Left lung (tissue), 10 donors: ENCODE data around the gene ITGB6. TPM values are rescaled to one million over a fixed set of nuclear protein-coding genes. Genes with fewer than 3 reads are reported as not detected.
"Not testable (repeated sequence)": the region's sequence is repeated elsewhere in the genome, so short reads cannot be mapped to it uniquely, and the experiment has no call there.

ENCODE experiments used
- ATAC-seq: fragments of 200-7000 bp; cut with Tn5 transposase; one replicate; pipeline ENCODE4 v1.9.1; 2020; ENCODE audit warnings: moderate library complexity
- DNase-seq, 4 donors: peaks; one replicate each; pipeline ENCODE4 v3.0.0-alpha.2; 2013 to 2020
- H3K27ac ChIP-seq, 2 donors: fragments of 200-600 bp; sonication (generic) in 1 of 2; one replicate each; pipeline versions ENCODE4 v1.5.0 to v1.8.0; 2020 to 2021
- H3K27me3 ChIP-seq, 2 donors: fragments of 200-600 bp; sonication (generic) in 1 of 2; one replicate each; pipeline versions ENCODE4 v1.5.0 to v1.8.0; 2020 to 2021
- H3K36me3 ChIP-seq, 2 donors: fragments of 200-600 bp; sonication (generic) in 1 of 2; one replicate each; pipeline versions ENCODE4 v1.5.0 to v1.8.0; 2020 to 2021
- H3K4me1 ChIP-seq, 2 donors: fragments of 200-600 bp; one replicate each; pipeline ENCODE4 v1.8.0; 2021
- H3K4me3 ChIP-seq, 2 donors: fragments of 200-600 bp; sonication (generic) in 1 of 2; one replicate each; pipeline versions ENCODE4 v1.5.0 to v1.8.0; 2020 to 2021; ENCODE audit warnings: mild to moderate bottlenecking in 1 of 2
- H3K9me3 ChIP-seq, 2 donors: fragments of 200-600 bp; sonication (generic) in 1 of 2; one replicate each; pipeline versions ENCODE4 v1.5.0 to v1.8.0; 2020 to 2021
- CTCF ChIP-seq, 2 donors: fragments of 200-600 bp; sonication (generic) in 1 of 2; IDR thresholded peaks; one replicate each; pipeline versions ENCODE4 v1.5.0 to v1.8.0; 2021; ENCODE audit warnings: antibody characterized with exemption in 2 of 2
- intact Hi-C, 2 donors: fragments of 100-400 bp; cut with DNase I; formaldehyde crosslinking; loops; one replicate each; pipeline versions ENCODE4 v1.11.2 to v1.14.2; 2022
- polyA plus RNA-seq, 6 donors: library from polyadenylated mRNA; unstranded; fragments of 120-200 nt; gene quantifications; one replicate each; pipeline ENCODE4 v1.2.1, GENCODE V29; 2013; ENCODE audit not compliant: insufficient read length in 6 of 6
- total RNA-seq, 2 donors: library from RNA; stranded (reverse); fragmentation: NEBNext Ultra II Directional; extraction: Animal tissue kit (Norgen Biotek cat#: 25700); gene quantifications; one replicate each; pipeline ENCODE4 v1.2.1, GENCODE V29; 2021
- donor health status: DM: no; HTN: yes; CAD: no.
- donor health status: DM: no; HTN: no; CAD: no.

The ITGB6 gene
- total and polyA plus RNA-seq, 8 donors: 4.4 to 227 (median 8.5) TPM

- Histone ChIP-seq H3K4me1 (no peaks in the 10 kb centered on the region), H3K36me3 (peaks cover 0 to 10% of the 10 kb centered on the region in 2 donors), H3K27ac (no peak overlapping the region), H3K4me3 (no peak overlapping the region), H3K9me3 (no peaks in the 10 kb centered on the region), H3K27me3 (no peaks in the 10 kb centered on the region)
- TF ChIP-seq CTCF (IDR thresholded peaks at IDR 0.05): no peak
- intact Hi-C loops: no loop called here
- ATAC-seq: peak; percentile 25
- DNase-seq: no peak
Observed at GRCh38 chr2:160124571-160124970, 75.5 kb downstream of the ITGB6 start.

- intact Hi-C loops: loop anchor here in 1 of 2 donors (5.0 kb wide), 1 partner anchor 878 kb away; no protein-coding TSS in a partner anchor
- not testable (repeated sequence) for H3K4me1 ChIP-seq
Observed at GRCh38 chr2:160114721-160115120, 85.4 kb downstream of the ITGB6 start.

GRCh38 chr2:160114020-160114419, 86.1 kb downstream of the ITGB6 start:
- intact Hi-C loops: loop anchor here in 1 of 2 donors (5.0 kb wide), 1 partner anchor 878 kb away; no protein-coding TSS in a partner anchor
- no peak overlapping the region for H3K4me3 ChIP-seq
- no peaks in the 10 kb centered on the region for H3K27me3 ChIP-seq
- H3K9me3 ChIP-seq: no peaks in the 10 kb centered on the region
- ATAC-seq (no peak), DNase-seq (no peak)
- no peaks in the 10 kb centered on the region for H3K4me1 ChIP-seq
- H3K27ac ChIP-seq: no peak overlapping the region
- TF ChIP-seq CTCF (IDR thresholded peaks at IDR 0.05): no peak
- H3K36me3 ChIP-seq: no peaks in the 10 kb centered on the region

More at GRCh38 chr2:160114721-160115120, 85.4 kb downstream of the ITGB6 start:
- H3K36me3 ChIP-seq, H3K4me3 ChIP-seq, ATAC-seq, H3K9me3 ChIP-seq, DNase-seq, H3K27ac ChIP-seq, H3K27me3 ChIP-seq: not testable (repeated sequence)

- no peak for TF ChIP-seq CTCF (IDR thresholded peaks at IDR 0.05)
- Histone ChIP-seq H3K4me3 (no peak overlapping the region), H3K36me3 (no peaks in the 10 kb centered on the region), H3K4me1 (no peaks in the 10 kb centered on the region), H3K9me3 (no peaks in the 10 kb centered on the region), H3K27ac (no peak overlapping the region), H3K27me3 (no peaks in the 10 kb centered on the region)
- intact Hi-C loops: loop anchor here in 1 of 2 donors (5.0 kb wide), 1 partner anchor 880 kb away; no protein-coding TSS in a partner anchor
- ATAC-seq (no peak), DNase-seq (no peak)
Observed at GRCh38 chr2:160111951-160112798, 87.9 kb downstream of the ITGB6 start.

- no peak overlapping the region for H3K27ac ChIP-seq
- H3K4me3 ChIP-seq: no peak overlapping the region
- ATAC-seq (no peak), DNase-seq (no peak)
- intact Hi-C loops: loop anchor here in 1 of 2 donors (5.0 kb wide), 1 partner anchor 882 kb away; no protein-coding TSS in a partner anchor
- H3K4me1 ChIP-seq: no peaks in the 10 kb centered on the region
- H3K9me3 ChIP-seq: no peaks in the 10 kb centered on the region
- TF ChIP-seq CTCF (IDR thresholded peaks at IDR 0.05): no peak
- no peaks in the 10 kb centered on the region for H3K36me3 ChIP-seq
- H3K27me3 ChIP-seq: no peaks in the 10 kb centered on the region
Observed at GRCh38 chr2:160110674-160111239, 89.3 kb downstream of the ITGB6 start.
